ENCODE results near the gene SEMA4D.

The SEMA4D gene

DNA sequence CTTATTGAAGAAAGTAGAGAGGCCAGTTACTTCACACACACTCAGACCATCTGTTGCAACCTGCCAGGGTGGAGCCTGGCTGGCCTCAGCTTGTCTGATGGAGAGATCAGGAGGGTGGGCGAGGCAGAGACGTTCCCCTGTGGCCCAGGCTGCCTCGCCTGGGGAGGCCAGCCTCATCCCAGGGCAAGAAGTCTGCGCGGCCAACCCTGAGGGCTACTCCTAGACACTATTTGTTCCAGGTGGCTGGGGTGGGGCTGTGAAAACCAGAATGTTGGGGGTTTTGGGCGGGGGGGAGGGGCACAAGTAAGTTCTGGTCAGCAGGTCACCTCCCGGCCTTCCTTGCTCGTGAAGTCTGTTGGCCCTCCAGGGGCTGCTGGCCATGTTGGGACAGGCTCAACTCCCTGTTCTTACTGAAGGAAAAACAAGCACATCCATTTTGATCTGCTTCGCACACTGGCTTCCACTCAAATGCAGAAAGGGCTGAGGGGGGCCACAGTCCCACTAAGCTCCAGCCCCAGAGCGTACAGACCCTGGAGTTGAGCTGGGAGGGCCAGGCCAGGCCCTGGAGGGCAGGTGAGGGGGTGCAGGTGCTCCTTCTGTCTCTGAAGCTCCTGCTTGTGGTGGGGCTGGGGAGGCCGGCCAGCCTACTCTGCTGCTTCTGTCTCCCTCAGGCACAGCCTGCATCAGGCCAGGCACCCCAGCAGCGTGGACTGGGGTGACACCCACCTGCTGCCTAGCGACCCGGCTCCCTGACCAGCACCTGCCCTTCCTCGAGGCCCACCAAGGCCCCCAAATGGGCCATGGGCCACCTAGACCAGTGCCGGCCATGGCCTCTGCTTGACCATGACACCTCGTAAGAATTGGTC, 133.0 kb downstream of the SEMA4D start:
- no peak for DNase-seq

DNA sequence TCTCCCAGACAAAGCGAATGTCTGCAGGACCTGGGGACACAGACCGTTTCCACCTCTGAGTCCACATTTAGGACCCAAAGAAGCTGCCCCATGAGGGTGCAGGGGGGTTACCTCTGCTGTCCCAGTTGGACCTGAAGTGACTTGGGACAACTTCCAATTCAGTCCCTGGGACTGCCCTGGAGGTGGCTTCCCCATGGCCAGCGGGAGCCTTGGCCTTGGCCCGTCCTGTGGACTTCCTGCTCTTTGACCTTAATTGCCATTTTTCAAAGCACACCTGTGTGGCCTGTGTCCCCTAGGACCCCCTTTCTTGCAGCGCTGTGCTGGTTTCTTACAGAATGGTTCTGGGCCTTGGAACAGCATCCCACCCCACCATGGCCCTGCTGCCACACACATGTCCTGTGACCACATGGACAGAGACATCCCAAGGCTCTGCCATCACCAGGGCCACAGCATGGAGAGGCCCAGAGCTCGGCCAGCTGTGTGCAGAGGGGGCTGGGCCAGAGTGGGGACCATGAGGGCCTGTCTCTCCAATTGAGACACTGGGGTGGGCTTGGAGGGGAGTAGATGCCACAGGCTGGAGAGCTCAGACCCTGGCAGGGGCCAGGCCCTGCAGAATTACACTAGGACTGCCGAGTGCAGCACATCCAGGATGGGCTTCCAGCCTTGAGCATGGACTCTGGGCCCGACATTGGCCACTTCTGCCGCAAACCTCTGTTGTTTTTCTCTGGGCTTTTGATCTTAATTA, 133.8 kb downstream of the SEMA4D start:
- DNase-seq: no peak

DNA sequence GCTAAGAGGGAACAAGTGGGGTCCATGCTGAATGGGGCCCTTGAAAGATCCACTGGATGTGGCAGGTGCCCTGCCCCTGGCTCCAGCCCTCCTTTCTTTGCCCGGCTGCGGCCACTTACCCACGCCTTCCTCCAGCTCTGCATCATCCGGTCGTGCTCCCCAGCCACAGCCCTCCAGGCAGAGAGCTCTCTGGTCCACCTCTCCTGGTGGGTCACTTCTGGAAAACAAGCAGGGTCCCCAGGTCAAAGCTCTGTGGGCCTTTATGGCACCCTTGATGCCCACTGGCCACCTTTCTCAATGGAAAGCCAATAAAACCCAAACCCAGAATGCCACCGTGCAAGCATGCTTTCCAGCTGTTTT, 134.6 kb downstream of the SEMA4D start:
- DNase-seq: no peak

DNA sequence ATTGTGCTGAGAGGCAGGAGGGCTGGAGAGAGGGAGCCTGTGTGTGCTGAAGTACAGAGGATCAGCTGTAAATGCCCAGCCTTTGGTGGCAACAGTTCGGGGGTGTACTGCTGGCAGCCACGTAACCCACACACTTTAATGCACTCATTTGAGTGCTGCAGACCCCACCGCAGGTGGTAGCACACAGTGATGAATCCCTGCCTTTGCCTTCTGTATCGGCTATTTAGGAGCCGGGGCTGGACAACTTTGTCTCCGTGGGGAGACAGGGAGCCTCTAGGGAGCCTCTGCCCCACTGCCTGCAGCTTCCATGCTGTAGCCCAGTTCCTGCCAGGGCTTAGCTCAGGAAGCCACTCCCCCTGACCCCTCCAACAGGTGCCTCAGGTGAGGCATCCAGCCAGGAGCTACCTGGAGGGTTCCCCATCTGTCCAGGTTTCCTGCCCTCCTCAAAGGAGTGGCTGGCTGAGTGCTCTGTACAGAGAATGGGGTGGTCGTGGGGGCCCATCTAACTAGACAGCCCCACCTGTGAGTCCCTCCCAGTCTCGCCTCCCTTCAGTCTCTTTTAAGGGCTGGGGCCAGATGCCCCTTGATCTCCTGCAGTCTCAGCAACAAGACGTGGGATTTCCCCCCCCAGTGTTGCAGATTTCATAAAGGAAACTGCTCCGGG, 135.1 kb downstream of the SEMA4D start:
- no peak for DNase-seq

DNA sequence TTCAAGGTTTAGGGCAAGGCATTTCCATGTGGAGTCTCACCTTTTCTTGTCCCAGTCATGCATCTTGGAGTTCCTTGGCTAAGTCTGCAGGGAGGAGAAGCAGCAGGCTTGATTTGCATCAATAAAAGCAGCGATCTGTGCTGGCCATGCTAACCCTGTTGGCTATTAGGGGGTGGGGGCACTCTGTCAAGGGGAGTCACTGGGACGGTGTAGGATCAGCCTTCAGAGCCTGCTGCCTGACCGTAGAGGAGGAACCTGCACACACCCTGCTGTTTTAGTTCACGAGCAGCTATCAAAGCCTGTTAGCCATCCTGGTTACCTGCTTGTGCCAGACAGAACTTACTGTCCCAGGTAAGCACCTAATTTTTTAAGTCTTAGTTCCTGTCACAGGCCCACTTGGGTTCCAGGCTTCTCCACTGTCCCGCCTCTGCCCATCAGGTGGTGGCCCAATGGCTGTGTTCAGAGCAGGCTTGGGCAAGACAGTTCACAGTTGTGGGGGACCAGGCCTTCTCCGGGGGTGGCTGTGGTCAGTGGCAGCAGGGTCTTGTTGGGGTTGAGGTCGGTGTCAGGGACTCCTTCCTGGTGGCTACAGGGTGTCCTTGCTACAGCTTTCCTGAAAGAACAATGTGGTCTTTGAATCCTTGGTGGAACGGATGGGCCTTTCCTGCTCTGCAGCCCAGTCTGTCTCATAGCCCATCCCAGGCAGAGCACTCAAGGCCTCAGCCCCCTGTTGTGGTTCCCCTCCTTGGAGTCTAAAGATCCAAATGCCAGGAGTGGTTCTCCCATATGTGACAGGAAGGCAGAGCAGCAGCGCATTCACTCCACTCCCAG, 135.9 kb downstream of the SEMA4D start:
- no peak for DNase-seq

DNA sequence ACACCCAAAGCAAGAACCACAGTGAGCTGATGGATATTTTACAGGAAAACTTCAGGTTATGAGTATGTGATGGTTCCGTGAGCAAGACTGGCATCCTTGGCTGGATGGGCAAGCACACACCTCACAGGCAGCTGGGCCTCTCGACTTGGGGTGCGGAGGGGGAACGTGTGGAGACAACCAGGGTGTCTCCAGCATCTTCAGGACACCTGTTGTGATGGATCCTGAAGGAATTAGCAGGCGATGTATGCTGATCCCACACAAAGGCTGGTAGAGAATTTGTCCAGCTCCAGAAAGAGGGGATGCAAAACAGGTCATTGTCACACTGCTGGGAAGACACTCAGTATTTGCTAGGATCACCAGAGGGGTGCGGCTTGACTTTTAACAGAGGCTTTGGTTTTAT, 136.9 kb downstream of the SEMA4D start:
- no peak for DNase-seq

DNA sequence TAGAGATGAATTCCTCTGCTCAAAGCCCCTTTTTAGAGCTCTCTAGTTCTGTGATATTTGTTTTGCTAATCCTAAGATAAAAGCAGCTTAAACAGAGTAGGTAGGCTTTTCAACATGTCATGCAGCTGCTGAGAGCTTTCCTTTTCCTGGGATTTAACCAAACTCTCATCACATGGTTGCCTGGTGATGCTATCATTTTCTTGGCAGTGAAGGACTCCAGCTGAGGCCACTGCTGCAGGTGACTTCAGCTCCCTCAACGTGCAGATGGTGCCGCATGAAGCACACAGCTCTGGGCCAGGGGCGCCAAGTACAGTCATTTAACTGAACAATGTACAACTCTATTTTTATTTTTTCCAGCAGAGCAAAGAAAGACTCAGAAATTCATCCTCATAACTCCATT, 137.4 kb downstream of the SEMA4D start:
- no peak for DNase-seq

DNA sequence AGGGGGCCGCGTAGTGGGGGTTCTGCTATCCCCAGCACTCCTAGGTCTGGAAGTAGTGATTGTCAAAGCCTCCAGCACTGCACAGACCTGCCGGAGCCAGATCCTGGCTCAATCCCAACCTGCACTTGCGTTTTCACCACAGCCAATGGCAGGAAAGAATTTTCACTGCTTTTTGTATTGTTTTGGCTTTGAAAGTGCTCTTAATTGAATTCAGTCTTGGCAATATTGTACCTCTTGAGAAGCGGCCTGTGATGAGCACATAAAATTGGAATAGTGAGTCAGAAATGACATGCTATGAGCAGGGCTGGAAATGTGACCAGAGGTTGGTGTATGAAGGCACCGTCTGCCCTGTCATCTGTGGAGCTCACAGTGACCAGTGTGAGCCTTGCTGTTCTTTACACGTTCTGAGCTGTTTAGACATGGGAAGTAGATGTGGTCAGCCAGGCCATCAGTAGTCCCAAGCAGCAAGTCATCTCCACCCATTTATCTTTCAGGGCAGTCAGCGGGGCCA, 138.1 kb downstream of the SEMA4D start:
- no peak for DNase-seq

DNA sequence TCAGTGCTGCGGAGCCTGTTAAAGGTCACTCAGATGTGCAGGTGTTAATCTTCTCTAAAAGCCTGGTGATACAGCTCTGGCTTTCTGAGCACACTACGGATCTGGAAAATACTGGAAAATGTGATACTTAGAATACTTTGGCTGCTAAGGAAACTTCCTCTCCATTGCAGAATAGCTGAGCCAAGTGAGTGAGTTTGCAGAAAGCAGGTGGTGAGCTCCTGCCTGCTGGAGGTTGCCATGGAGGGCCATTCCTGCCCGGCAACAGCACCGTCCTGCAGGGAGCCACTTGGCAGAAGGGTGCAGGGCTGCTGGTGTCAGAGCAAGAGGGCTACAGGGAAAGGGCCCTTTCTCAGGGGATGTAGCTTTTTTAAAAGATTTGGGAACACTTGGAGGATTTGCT, 138.9 kb downstream of the SEMA4D start:
- no peak for DNase-seq

DNA sequence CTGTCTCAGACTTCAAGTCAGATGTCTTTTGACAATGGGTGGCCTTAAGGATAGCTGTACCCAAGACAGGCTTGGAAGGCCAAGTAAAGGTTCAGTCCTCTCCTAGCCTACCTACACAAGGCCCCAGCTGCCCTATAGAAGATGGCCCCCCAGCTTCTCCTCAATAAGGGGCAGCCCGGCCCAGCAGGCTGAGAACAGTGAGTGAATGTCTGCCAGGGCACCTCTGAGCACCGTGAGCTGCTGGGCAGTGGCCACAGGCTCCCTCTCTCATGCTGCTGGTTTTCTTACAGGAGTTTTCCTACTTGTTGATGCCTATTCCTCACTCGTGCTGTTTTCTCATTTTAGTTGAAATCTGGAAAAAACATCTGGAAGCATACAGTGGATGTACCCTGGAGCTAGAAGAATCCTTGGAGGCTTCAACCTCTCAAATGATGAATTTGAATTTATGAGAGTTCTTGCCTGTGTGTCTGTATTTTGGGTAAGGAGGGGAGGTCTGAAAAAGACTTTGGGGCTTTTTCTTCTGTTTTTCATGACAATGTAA, 139.5 kb downstream of the SEMA4D start:
- DNase-seq: no peak

DNA sequence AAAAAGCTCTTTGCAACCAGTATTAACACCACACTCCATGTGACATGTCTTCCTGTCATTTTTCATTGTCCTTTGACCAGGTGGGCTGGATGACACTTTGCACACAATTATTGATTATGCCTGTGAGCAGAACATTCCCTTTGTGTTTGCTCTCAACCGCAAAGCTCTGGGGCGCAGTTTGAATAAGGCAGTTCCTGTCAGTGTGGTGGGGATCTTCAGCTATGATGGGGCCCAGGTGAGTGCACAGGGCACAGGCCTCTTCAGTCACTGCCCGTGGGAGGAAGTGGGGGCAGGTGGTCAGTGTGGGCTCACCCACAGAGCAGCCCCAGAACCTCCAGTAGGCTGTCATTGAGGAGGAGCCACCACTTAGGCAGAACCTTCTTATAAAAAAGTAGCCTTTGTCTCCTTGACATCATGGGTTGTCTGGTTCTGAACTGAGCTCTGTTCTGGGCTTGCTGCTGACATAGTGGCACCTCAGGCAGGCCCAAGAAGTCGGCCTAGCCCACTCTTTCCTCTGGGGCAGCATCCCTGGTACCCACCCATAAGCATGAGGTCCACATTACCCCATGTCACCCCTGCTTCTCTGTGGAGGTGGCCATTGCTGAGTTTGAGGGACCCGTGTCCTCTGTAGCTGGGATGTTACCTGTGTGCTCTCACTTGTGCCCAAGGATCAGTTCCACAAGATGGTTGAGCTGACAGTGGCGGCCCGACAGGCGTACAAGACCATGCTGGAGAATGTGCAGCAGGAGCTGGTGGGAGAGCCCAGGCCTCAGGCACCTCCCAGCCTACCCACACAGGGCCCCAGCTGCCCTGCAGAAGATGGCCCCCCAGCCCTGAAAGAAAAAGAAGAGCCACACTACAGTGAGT, 140.3 kb downstream of the SEMA4D start:
- no peak for DNase-seq

DNA sequence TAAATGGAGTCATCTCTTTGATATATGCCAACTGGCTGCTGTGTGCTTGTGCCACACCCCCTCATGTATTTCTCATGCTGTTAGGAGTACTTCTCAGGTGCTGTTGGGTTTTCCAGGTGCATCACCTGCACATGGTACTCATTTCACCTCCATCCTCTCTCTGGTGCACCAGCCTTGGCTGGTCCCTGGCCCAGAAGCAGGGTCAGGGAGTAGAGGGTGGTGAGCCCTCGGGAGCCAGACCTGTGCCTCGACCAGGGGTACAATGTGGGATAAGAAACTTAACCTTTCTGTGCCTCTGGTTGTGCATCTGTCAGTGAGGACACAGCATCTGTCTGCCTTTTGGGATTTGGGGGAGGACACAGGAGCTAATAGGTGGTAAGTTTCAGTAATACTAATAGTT, 141.1 kb downstream of the SEMA4D start:
- no peak for DNase-seq

DNA sequence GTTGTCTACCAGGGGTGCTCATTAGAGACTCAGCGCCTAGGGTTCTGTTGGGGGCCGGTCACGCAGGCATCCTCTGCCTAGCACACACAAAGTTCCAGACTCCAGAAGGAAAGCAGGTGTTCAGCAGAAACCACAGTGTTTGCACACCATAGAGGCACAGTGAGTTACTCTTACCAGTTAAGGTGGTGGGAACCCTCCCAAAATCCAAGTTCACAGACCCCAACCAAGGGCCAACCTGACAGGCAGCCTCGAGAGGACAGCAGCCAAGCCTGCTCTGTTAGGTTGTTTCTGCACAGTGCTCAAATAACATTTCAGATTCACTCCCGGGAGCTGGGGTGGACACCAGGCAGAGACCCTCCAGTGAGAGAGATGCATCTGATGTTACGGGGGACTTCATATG, 143.4 kb downstream of the SEMA4D start:
- DNase-seq: no peak

DNA sequence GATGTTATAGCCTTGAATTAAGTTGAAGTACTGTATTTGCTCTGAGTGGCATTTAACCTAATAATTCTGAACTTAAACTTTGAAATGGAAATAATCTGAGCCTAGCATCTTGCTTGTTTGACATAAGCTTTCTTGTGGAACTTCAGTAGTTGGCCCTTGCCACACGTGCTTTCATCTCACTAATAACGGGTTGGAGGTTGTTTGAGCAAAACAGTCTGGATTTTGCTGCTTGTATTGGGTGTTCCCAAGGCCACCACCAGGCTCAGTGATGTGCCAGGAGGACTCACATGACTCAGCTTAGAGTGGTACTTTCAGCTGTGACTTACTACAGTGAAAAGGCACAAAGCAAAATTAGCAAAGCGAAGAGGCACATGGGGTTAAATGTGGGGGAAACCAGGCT, 143.9 kb downstream of the SEMA4D start:
- DNase-seq: no peak

DNA sequence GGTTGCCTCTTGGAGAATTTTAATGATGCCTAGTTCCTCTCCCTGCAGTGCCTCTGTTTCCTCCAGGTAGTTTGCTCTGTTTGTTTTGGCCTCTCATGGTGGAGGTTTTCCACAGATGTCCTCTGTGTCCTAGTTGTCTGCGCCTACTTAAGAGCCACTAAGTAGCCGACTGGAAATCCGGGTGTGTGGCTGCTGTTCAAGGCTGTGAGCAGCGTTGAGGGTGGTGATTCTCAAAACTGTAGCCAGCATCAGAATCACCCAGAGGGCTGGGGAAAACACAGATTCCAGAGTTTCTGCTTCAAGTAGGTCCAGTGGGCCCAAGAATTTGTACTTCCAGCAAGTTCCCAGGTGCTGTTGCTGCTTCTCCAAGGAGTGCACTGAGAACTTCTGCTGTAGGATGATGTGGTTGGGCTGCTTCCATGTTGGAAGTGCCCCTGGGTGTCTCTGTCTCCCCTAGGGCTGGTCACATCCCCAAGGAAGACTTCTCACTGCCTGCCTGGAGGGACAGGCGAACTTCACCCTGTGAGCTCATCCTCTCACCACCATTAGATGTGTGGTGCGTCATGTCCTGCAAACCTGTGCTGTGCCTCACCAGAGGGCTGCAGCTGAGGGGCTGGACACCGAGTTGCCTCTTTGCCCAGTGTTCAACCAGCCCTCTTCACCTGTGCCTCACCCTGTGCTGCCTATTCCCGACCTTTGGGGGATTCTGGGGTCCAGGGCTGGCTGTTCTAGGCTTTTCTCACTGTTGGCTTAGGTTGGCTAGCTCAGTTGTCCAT, 144.9 kb downstream of the SEMA4D start:
- no peak for DNase-seq

DNA sequence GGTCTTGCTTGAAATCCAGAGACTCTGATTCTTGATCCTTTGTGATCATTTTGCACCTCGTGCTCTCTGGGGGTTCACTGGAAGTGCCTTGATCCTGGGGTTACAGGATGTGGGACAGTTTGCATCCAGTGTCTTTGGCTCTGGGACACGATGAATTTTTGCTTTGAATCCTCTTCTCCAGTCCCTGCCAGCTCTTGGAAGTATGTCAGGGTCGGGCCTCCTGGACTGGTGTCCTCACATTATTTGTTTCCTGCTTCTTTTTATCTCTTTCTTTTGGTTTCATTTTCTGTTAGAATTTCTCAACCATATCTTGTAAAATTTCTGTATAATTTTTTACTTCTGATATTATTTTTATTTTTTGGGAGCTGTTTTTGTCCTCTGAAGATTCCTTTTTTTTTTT, 145.5 kb downstream of the SEMA4D start:
- no peak for DNase-seq

DNA sequence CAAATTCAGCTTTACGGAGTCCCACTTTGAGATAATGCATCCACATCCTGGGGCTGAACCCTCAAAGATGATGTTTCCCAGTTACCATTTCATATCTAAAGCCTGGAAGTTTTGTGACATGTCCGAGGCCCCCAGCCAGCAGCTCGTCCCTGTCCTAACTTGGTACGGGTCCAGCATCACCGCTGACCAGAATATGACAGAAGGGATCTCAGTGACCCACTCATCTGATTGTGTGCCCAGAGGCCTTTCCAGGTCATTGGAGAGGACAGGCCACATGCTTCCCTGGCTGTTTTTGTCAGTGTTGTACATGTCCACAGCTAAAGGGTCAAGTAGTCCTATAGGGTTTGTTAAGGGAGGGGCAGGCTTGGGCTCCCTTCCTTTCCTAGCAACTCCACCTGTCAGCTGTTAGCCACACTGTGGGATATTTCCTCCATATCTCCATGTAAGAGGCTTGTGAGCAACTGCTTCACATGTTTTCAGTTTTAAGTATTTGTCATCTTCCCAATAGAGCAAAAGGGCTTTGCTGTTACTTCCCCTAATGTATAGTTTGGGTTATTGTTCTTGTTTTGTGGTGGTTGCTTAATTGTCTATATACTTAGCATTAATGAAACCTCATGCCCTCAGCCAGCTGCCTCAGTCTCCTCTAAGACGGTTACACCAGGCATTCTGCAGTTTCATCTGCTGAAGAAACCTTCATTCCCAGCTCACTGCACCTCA, 146.2 kb downstream of the SEMA4D start:
- DNase-seq: no peak

DNA sequence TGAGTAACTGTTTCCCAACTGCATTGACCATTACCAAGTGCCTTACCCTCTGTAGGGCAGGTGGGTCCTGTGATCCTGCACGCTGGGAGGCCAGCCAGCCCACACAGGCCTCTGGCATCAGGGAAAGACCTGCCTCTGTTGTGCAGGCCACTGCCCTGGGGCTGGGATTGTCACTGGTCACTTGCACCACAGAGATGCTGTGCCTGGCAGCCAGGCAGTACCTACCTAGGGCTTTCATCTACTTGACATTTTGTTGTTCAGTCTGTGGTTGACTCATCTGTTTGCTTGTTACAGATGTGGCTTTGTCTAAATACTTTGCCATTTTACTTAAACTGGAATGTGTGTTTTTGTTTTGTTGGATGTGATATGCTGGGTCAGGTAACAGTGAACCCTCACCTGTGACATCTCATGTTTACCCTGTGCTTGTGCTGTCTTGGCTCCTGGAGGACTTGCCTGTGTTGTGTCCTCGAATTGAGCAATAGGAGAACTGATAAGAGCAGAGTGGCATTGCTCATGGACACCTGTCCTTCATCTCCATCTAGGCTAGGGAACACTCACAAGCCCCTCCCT, 146.8 kb downstream of the SEMA4D start:
- no peak for DNase-seq

DNA sequence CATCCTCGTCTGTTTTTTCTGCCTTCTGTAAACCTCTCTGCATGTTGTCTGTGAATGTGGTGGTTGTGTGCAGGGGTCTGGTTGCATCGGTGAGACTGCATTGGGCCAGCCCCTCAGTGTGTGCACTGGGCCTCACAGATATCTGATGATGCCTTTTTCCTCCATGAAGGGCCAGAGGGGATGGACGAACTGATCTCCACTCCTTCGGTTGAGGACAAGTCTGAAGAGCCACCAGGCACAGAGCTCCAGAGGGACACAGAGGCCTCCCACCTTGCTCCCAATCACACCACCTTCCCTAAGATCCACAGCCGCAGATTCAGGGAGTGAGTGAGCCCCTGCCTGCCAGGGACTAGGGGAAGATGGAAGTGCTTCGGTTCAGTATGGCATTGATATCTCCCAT, 148.3 kb downstream of the SEMA4D start:
- DNase-seq: no peak

DNA sequence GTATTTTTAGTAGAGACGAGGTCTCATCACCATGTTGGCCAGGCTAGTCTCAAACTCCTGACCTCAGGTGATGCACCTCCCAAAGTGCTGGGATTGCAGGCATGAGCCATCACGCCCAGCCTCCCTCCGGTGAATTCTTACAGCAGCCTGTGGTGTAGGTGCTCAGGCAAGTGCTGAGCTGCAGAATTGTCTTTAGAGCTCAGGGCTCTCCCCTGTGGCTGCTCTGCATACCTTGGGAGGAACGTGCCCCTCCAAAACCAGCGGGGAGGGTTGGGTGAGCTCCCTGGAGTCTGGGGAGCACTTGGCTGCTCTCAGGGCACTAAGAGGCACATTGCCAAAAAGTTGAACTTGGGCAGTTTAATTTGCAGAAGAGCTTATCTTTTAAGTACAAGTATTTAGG, 150.3 kb downstream of the SEMA4D start:
- DNase-seq: no peak
